Fibroblast of skin of scalp (primary cell): ENCODE measurements around the gene F3.

Experiments
- DNase-seq: peaks from one replicate; pipeline ENCODE4 v3.0.0-alpha.2; 2013

Gene F3

DNA sequence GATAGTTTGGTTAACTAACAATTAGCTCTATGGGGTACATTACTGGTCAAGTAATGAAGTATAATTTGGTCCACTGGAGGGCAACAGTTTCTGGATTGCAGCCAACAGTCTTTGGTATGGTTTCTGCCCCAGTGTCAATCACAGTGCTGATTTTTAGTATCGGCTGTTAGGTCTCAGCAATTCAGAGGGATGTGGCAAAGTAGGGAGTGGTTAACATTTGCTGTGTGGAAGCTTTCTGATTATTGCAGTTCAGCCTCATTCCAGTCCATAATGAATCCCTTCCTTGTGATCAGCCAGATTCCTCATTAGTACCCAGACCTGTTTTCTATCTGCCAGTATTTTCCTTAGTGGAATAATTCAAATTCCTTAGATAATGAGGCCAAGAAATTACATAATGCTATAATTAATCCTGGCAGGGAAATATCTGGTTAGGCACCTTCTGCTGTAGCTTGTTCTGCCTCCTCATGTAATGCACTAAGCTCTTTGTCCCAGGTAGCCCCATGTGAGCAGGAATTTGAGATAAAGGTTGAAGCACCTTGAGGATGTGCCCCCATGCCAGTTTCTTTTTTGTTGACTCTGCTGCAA lies 14.0 kb downstream of the F3 start:
- DNase-seq, result no peak

DNA sequence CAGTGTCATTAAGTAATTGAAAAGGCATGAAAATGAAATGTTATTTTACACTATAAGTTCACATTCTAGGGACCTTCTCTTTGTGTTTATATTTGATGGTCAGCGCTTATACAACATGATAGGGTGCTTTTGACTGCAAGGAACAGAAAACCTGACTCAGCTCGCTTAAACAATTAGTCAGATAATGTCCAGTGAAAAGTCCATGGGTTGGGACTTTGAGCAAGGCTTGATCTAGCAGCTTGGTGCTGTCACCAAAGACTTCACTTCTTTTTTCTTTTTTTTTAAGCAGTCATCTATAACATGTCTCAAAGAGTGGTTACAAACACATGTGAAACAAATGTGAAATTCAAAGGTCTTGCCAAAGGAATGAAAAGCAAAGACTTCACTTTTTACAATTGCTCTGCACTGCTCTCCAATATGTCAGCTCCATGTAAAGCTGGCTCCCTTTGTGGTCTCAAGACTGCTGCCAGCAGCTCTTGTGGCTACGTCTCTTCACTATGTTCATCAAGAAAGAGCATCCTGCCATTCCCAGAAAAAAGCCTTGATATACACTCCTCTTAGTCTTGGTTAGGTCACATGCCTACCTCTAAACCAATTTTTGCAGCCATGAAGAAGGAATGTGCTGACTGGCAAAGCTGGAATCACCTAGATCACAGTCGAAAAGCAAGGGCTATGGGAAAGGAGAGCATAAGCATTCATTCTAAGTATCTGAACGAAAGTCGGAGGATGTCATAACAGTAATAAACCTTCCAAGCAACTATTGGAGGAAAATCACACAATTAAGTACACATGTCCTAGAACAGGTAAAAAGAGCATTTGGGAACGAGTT lies 15.2 kb downstream of the F3 start:
- no peak for DNase-seq

- DNase-seq, result no peak
These were observed 17.0 kb downstream of the F3 start for GRCh38 chr1:94524531-94524930.

GRCh38 chr1:94522304-94522703 lies 19.3 kb downstream of the F3 start:
- peak; percentile 78 for DNase-seq

GRCh38 chr1:94519351-94519750 lies 22.2 kb downstream of the F3 start:
- no peak for DNase-seq

GRCh38 chr1:94515296-94515947 lies 26.1 kb downstream of the F3 start:
- DNase-seq, result no peak

DNA sequence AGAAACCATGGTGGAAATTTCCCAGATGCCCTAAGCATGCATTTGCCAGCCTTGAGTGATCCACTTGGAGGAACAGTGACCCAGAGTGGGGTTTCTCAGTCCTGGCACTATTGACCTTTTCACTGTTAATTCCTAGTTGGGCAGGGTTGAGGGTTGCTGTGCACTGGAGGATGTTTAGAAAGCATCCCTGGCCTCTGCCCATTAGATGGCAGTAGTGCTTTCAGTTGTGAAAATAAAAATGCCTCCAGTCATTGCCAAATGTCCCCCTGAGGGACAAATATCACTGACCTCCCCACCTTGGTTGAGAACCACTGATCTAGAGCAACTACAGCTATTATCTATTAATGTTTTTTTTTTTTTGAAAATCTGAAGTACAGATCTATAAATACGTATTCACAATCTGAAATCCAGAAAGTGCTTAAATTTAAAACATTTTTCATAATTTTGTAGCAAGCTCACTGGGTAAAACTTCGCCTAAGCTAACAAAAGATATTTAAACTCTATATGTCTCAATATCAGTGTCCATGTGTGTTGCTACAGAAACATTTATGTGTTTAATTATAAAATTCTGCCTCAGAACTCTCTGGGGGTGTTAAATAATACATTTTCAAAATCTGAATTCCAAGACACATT lies 27.3 kb downstream of the F3 start:
- peak; percentile 40 for DNase-seq

DNA sequence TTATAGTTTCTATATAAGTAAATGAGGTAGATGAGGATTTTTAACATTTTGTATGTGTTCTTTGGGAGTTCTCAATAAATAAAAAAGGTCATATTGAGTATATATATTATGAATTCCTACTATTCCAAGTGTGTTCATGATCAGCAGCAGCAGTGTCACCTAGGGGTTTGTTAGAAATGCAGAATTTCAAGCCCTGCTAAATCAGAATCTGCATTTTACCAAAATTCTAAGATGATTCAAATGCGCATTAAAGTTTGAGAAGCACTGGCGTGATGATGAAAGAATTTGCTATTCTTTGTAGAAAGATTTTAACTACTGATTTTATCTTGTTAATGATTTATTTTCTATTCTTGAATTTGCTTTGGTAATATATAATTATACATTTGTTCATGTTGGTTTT lies 28.7 kb downstream of the F3 start:
- DNase-seq, result no peak

DNA sequence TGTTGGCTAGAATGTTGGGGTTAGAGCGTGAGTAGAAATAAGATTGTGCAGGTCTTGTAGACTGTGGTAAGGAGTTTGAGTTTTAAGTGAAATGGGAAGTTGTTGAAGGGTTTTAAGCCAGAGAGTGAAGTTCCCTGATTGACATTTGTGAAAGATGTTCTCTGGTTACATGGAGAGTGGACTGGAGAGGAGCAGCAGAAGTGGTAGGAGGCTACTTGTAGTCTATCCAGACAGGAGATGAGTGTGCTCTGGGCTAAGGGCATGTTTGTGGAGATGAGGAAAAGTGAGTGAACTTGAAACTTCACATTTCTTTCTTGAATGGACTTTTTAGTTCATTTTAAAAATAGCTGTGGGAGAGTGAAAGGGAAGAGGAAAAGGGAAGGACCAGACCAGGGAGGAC lies 37.0 kb downstream of the F3 start:
- DNase-seq, result no peak

- no peak for DNase-seq
These were observed 38.4 kb downstream of the F3 start for GRCh38 chr1:94503153-94503552.

GRCh38 chr1:94501935-94502334 lies 39.6 kb downstream of the F3 start:
- no peak for DNase-seq

- DNase-seq, result no peak
These were observed 40.1 kb downstream of the F3 start for GRCh38 chr1:94501426-94501825.

DNA sequence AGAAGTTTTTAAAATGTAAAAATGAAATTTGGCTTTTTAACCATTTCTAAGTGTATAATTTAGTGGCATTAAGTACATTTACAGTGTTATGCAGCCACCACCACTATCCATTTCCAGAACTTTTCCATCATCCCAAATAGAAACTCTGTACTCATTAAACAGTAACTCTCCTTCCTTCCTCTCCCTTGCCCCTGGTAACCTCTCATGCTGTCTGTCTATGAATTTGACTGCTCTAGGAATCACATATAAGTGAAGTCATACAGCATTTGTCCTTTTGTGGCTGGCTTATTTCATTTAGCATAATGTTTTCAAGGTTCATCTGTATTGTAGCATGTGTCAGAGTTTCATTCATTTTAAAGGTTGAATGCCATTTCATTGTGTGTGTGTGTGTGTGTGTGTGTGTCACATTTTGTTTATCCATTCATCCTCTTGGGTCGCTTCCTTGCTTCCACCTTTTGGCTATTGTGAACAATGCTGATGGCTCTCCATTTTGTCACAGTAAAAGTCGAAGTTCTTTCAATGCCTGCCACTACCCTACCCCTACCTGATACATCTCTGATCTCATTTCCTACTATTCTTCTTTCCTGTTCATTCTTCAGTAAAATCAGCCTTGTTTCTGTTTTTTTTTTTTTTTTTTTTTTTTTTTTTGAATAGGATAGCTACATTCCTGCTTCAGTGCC lies 45.3 kb downstream of the F3 start:
- DNase-seq, result no peak

- peak; percentile 16 for DNase-seq
These were observed 51.0 kb downstream of the F3 start for GRCh38 chr1:94490556-94490955.

DNA sequence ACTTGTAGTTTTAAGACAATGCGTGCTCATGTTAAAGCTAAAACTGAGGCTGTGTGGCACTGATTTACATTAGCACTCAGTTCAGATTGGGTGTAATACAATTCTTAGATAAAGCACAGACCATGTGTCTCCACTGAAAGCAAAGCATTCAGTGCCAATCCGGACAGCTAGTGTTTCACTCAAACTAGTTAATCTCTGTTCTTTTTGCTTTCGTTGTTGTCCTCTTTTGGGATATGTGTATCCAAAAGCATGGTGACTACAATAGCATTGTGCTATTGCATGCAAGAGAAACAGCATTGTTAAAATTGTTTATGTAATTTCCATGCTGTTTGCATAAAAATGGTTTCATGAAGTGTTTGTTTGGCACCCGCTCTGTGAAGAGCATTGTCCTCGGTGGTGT lies 54.6 kb downstream of the F3 start:
- no peak for DNase-seq

DNA sequence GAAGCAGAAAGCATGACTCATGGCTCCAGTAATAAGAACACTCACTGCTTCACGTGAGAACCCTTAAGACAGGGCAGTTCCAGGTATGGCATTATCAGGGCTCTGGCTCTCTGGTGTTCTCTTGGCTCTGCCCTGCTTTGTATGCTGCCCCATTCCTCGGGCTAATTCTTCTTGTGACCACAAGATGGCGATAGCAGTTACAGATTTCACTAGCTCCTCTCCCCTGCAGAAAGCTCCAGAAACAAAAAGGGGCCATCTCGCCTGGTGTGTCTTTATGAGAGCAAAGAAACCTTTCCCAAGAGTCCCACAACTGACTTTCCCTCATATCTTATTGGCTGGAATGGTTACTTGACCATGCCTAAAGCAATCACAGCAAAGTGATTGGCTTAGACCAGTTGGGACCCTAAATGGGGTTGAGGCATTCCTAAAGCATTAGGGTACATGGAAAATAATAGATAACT lies 60.1 kb downstream of the F3 start:
- peak; percentile 67 for DNase-seq

GRCh38 chr1:94479682-94480081 lies 61.9 kb downstream of the F3 start:
- no peak for DNase-seq
